ENCODE results near the gene DACH1. TPM values are rescaled to one million over a fixed set of nuclear protein-coding genes. Genes with fewer than 3 reads are reported as not detected.

DACH1 gene
- total RNA-seq, 2 donors from 2014 or later, result 0.14 to 0.17 TPM

DNA sequence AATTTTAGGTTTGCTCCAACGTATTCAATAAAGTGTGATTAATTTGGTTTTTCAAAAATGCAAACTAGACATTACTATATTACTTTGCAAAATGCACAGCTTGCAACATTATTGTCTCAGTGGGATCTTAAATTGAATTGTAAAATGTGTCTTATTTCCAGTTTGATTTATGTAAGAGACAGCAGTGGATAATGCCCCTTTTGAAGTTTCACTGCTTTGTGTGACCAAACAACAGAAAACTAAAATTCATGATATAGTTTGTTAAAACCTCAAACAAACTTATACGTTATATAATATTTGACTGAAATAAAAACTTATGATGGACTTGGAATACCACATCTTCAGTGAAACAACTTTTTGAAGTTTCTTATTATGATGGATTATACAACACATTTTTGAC is 279.8 kb downstream of the DACH1 start:
- no peaks in the 10 kb centered on the region for H3K36me3 Mint-ChIP-seq (ENCODE audit: insufficient read depth in 2 of 2)
- no peak overlapping the region for H3K27ac Mint-ChIP-seq
- no peaks in the 10 kb centered on the region for H3K4me1 Mint-ChIP-seq (ENCODE audit: low read depth)
- H3K27me3 Mint-ChIP-seq (ENCODE audit: low read depth), result no peaks in the 10 kb centered on the region
- DNase-seq (no peak), ATAC-seq (replicated peaks in 1 of 2) (no peak)
- H3K4me3 Mint-ChIP-seq, result no peak overlapping the region
- peaks cover 0 to 1% of the 10 kb centered on the region in 2 donors for H3K9me3 Mint-ChIP-seq

DNA sequence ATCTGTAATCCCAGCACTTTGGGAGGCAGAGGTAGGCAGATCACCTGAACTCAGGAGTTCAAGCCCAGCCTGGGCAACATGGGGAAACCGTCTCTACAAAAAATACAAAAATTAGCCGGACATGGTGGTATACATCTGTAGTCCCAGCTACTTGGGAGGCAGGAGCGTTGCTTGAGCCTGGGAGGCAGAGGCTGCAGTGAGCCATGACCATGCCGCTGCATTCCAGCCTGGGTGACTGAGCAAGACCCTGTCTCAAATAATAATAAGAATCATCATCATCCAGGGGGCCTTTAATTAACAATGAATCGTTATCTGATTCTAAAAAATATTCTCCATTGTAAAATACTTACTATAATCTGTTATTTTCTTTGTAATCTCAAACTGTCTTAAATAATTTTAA is 283.4 kb downstream of the DACH1 start:
- no peak overlapping the region for H3K4me3 Mint-ChIP-seq
- H3K27me3 Mint-ChIP-seq (ENCODE audit: low read depth), result no peaks in the 10 kb centered on the region
- H3K27ac Mint-ChIP-seq, result no peak overlapping the region
- H3K9me3 Mint-ChIP-seq, result peaks cover 0 to 2% of the 10 kb centered on the region in 2 donors
- ATAC-seq (replicated peaks in 1 of 2) (no peak), DNase-seq (no peak)
- no peaks in the 10 kb centered on the region for H3K4me1 Mint-ChIP-seq (ENCODE audit: low read depth)
- no peaks in the 10 kb centered on the region for H3K36me3 Mint-ChIP-seq (ENCODE audit: insufficient read depth in 2 of 2)

DNA sequence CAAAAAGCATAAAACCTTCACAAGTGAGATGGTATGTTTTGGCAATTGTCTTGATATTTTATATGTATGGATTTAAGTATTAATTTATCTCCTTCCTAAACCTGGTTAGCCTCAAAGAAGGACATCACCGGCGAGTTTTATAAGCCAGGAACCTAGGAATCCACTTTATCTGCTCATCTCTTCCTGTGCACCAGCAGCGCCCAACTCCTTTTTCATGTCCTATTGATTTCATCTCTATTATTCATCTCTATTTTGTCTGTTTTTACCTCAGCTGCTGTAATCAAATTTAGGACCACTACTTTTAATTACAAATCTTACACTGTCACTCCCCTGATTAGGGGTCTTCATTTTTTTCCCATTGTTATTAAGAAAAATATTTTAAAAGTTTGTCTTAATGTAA is 286.4 kb downstream of the DACH1 start:
- peaks cover 0 to 3% of the 10 kb centered on the region in 2 donors for H3K9me3 Mint-ChIP-seq
- no peak overlapping the region for H3K27ac Mint-ChIP-seq
- H3K36me3 Mint-ChIP-seq (ENCODE audit: insufficient read depth in 2 of 2), result no peaks in the 10 kb centered on the region
- H3K4me1 Mint-ChIP-seq (ENCODE audit: low read depth), result no peaks in the 10 kb centered on the region
- no peak overlapping the region for H3K4me3 Mint-ChIP-seq
- DNase-seq (no peak), ATAC-seq (replicated peaks in 1 of 2) (no peak)
- H3K27me3 Mint-ChIP-seq (ENCODE audit: low read depth), result no peaks in the 10 kb centered on the region

DNA sequence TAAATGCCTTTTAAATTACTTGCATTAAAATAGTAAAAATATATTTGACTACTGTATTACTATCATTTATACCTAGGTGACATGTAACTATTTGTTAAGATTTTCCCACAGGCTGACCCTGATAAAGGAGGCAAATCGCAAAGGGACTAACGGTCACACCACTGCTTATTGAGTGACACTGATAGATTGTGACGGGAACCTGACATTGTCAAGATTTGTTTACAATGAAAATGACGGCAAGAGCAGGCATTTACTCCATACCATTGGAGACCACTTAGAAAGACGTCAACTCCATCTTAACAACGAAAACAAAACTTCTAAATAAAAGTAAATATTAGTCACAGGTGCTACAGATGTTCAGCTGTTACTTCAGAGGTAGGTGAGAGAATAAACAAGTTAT is 289.0 kb downstream of the DACH1 start:
- H3K4me1 Mint-ChIP-seq (ENCODE audit: low read depth), result no peaks in the 10 kb centered on the region
- no peak overlapping the region for H3K4me3 Mint-ChIP-seq
- H3K9me3 Mint-ChIP-seq, result peaks cover 0 to 3% of the 10 kb centered on the region in 2 donors
- no peak for ATAC-seq (replicated peaks in 1 of 2)
- H3K27me3 Mint-ChIP-seq (ENCODE audit: low read depth), result no peaks in the 10 kb centered on the region
- no peak for DNase-seq
- no peak overlapping the region for H3K27ac Mint-ChIP-seq
- no peaks in the 10 kb centered on the region for H3K36me3 Mint-ChIP-seq (ENCODE audit: insufficient read depth in 2 of 2)

DNA sequence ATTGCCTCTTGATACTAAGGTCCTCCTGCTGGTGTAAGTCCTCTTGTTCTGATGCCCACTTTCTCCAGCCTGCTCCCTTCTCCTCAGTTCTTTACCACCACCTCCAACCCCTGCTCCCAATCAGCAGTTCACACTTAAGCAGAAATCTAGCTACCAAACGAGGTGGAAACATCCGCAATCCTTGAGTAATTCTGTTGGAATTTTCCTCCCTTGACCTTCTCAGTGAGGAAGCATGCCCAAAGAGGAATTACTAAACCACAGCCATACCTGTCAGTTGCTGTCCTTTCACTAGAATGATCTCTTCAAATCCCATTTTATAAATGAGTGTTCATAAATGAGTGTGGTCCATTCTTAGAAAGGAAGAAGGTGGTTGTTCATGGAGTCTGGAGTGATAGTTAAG is 289.9 kb downstream of the DACH1 start:
- Mint-ChIP-seq H3K4me1 (ENCODE audit: low read depth) (no peaks in the 10 kb centered on the region), H3K27ac (no peak overlapping the region), H3K36me3 (ENCODE audit: insufficient read depth in 2 of 2) (no peaks in the 10 kb centered on the region), H3K9me3 (peaks cover 0 to 3% of the 10 kb centered on the region in 2 donors), H3K4me3 (no peak overlapping the region), H3K27me3 (ENCODE audit: low read depth) (no peaks in the 10 kb centered on the region)
- DNase-seq, result no peak
- no peak for ATAC-seq (replicated peaks in 1 of 2)

DNA sequence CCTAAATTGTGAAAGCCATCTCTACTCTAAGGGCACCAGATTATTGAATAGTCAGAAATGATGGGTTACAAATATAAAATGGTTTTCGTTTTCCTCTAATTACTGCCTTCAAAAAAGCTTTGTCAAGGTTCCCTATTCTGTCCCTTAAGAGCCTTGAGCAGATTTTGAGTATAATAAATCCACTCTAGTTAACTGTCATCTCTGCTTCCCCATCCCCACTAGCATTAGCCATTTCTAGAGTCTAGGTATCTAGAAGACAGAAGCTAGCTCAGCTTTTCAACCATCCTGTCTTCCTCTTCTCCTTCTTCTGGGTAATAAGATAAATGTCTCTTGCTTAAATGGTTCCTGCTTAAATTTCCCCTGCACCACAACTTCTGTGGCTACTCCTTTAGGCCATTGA is 290.4 kb downstream of the DACH1 start:
- no peaks in the 10 kb centered on the region for H3K27me3 Mint-ChIP-seq (ENCODE audit: low read depth)
- no peak overlapping the region for H3K4me3 Mint-ChIP-seq
- DNase-seq (no peak), ATAC-seq (replicated peaks in 1 of 2) (no peak)
- no peak overlapping the region for H3K27ac Mint-ChIP-seq
- no peaks in the 10 kb centered on the region for H3K4me1 Mint-ChIP-seq (ENCODE audit: low read depth)
- peaks cover 0 to 2% of the 10 kb centered on the region in 2 donors for H3K9me3 Mint-ChIP-seq
- H3K36me3 Mint-ChIP-seq (ENCODE audit: insufficient read depth in 2 of 2), result no peaks in the 10 kb centered on the region

DNA sequence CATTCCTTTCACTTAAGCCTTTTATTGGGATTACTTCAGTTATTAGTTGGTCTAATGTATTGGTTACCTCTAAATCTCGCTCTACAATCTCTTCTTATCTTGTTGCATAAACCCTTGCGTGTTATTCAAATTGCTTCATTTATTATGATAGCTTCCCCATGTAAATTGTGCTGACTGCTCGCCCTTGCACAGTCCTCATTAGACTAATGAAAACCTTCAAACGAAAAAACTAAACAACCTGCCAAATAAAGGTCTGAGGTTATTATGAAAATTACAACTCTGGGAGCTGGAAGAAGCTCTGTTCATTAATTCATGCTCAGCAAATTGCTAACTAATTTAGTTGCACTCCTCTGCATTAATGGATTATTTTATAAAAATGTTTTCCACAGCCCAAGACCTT is 320.1 kb downstream of the DACH1 start:
- no peak for DNase-seq
- no peak overlapping the region for H3K27ac Mint-ChIP-seq
- H3K36me3 Mint-ChIP-seq (ENCODE audit: insufficient read depth in 2 of 2), result no peaks in the 10 kb centered on the region
- H3K9me3 Mint-ChIP-seq, result no peaks in the 10 kb centered on the region
- ATAC-seq (replicated peaks in 1 of 2), result no peak
- H3K27me3 Mint-ChIP-seq (ENCODE audit: low read depth), result no peaks in the 10 kb centered on the region
- no peaks in the 10 kb centered on the region for H3K4me1 Mint-ChIP-seq (ENCODE audit: low read depth)
- no peak overlapping the region for H3K4me3 Mint-ChIP-seq

DNA sequence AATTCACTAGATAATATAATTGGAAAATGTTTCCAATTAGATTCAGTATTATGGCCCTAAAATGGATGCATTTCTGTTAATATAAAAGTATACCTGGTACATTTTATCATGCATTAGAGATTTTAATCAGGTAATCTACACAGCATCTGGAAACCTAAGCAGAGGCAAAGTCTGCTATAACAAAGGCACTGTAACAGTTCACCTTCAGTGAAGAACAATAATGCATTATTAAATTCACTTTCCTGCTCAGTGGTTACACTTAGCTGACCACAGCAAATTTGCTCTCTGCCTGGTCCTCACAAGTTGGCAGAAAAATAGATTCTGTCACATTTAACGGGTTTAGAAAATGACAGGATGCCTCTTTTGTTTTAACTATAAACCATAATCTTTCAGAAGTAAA is 326.9 kb downstream of the DACH1 start:
- DNase-seq (no peak), ATAC-seq (replicated peaks in 1 of 2) (no peak)
- H3K4me3 Mint-ChIP-seq, result no peak overlapping the region
- H3K4me1 Mint-ChIP-seq (ENCODE audit: low read depth), result no peaks in the 10 kb centered on the region
- H3K27me3 Mint-ChIP-seq (ENCODE audit: low read depth), result no peaks in the 10 kb centered on the region
- peaks cover 0 to 3% of the 10 kb centered on the region in 2 donors for H3K9me3 Mint-ChIP-seq
- no peak overlapping the region for H3K27ac Mint-ChIP-seq
- no peaks in the 10 kb centered on the region for H3K36me3 Mint-ChIP-seq (ENCODE audit: insufficient read depth in 2 of 2)

DNA sequence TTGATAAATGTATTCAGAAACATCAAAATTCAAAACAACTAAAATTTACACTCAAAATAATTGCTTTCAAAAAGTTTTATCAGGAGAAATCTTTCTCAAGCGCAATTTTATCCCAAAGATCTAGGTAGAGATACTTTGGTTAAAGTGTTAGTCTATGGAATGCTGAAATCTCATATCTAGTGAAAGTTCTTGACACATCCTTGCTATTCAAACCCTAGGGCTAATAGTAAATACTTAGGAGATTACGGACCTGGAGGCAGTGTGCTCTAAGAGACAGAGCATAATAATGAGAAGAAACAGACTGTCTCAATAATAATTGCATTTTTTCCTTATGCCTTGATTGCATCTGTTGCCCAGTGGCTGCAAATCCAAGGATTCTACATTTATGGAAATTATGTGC is 330.8 kb downstream of the DACH1 start:
- Mint-ChIP-seq H3K4me1 (ENCODE audit: low read depth) (no peaks in the 10 kb centered on the region), H3K4me3 (no peak overlapping the region), H3K36me3 (ENCODE audit: insufficient read depth in 2 of 2) (no peaks in the 10 kb centered on the region), H3K27ac (no peak overlapping the region), H3K9me3 (peaks cover 0 to 3% of the 10 kb centered on the region in 2 donors), H3K27me3 (ENCODE audit: low read depth) (no peaks in the 10 kb centered on the region)
- no peak for ATAC-seq (replicated peaks in 1 of 2)
- DNase-seq, result no peak

DNA sequence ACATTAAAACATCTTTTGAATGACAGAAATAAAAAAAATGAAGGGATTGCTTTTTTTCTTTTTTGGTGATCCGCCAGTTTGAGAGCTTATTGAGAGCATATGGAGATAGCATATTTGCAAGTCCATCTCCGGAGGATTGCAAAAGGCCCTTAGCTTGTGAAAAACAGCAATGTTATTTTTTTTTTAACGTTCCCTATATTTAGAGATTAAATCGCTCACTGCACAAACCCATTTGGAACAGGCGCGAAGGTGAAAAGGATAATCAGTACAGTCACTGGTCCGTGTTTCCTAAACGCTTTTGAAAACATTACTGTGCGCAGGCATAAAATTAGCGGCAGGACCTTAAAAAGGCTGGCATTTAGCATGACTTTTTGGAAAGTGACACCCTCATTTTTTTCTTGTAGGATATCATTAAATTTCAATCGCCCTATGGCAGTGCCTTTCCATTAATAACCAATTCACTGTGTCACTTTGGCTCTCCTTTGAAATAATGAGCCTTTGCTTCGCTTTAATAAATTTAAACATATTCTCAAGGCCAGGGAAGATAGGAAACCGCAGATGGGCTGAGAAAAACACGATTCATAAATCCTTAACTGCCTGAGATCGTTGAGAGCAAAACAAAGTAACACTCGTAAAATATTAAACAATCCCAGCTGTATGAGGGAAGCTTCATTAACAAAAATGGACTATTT is 342.2 kb downstream of the DACH1 start:
- H3K4me1 Mint-ChIP-seq (ENCODE audit: low read depth), result no peaks in the 10 kb centered on the region
- no peak overlapping the region for H3K4me3 Mint-ChIP-seq
- H3K27me3 Mint-ChIP-seq (ENCODE audit: low read depth), result no peaks in the 10 kb centered on the region
- ATAC-seq (replicated peaks in 1 of 2), result no peak
- H3K27ac Mint-ChIP-seq, result no peak overlapping the region
- no peaks in the 10 kb centered on the region for H3K36me3 Mint-ChIP-seq (ENCODE audit: insufficient read depth in 2 of 2)
- DNase-seq, result no peak
- no peaks in the 10 kb centered on the region for H3K9me3 Mint-ChIP-seq

DNA sequence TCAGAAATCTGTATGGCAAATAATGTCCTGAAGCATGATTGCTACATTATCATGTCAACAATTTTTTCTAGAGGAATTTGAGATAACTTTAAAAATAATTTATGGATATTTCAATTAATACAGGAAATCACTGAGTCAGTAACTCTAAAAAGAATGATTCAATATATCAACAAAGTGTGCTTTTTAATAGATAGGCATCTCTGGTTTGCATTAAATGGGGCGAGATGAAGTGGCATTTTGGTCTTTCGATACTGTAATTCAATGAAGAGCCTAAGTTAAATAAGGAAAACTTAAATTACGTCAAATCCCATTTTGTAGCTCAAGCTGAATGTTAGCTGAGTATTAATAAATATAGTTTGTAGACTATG is 342.8 kb downstream of the DACH1 start:
- Mint-ChIP-seq H3K4me1 (ENCODE audit: low read depth) (no peaks in the 10 kb centered on the region), H3K9me3 (no peaks in the 10 kb centered on the region), H3K4me3 (no peak overlapping the region), H3K27me3 (ENCODE audit: low read depth) (no peaks in the 10 kb centered on the region), H3K36me3 (ENCODE audit: insufficient read depth in 2 of 2) (no peaks in the 10 kb centered on the region), H3K27ac (no peak overlapping the region)
- ATAC-seq (replicated peaks in 1 of 2) (no peak), DNase-seq (no peak)

DNA sequence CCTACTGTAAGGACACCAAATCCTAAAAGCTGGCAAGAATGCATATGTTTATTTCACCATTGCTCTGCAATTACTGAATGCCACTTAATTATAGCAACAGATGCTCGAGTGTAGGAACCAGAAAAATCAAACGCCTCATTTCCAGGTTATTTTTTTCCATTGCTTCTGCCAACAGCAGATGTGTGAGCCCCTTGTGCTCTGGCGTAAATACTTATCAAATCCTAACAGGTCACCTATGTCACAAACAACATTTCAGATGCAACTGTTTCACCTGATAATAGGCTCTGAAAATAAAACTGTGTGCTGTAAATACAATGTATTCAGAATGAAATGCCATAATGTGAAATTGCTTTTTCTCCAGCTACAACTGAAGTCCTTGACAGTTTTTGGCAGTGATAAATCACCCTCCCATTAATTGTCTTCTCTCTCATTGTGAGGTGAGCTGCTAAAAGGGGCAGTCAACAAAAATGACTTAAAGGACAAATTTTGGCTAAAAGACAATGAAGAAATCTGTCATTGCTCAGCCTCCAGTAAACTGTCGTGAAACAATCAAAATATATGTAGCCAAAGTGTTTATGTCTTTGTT is 344.0 kb downstream of the DACH1 start:
- no peaks in the 10 kb centered on the region for H3K27me3 Mint-ChIP-seq (ENCODE audit: low read depth)
- ATAC-seq (replicated peaks in 1 of 2), result no peak
- H3K4me1 Mint-ChIP-seq (ENCODE audit: low read depth), result no peaks in the 10 kb centered on the region
- peaks cover 0 to 1% of the 10 kb centered on the region in 2 donors for H3K9me3 Mint-ChIP-seq
- no peaks in the 10 kb centered on the region for H3K36me3 Mint-ChIP-seq (ENCODE audit: insufficient read depth in 2 of 2)
- no peak overlapping the region for H3K4me3 Mint-ChIP-seq
- DNase-seq, result no peak
- no peak overlapping the region for H3K27ac Mint-ChIP-seq

DNA sequence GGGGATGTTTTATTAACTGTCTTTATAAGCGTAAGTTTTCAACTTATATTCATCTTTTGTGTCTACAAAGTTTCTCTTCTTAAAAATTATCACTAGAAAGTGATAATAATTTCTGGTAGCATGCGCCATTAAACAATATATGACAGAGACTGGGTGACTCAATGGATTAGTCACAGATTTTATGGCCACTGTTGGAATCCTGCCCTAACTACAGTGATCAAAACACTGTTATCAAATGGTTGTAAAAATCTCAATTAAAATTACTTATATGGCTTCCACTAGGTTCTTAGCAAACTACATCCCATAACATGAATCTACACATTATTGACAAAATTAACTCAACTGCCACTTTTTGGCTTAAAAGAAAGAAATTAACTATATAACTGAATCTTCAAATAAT is 350.0 kb downstream of the DACH1 start:
- Mint-ChIP-seq H3K4me3 (no peak overlapping the region), H3K4me1 (ENCODE audit: low read depth) (no peaks in the 10 kb centered on the region), H3K9me3 (peaks cover 0 to 2% of the 10 kb centered on the region in 2 donors), H3K27me3 (ENCODE audit: low read depth) (no peaks in the 10 kb centered on the region), H3K27ac (no peak overlapping the region), H3K36me3 (ENCODE audit: insufficient read depth in 2 of 2) (no peaks in the 10 kb centered on the region)
- DNase-seq (no peak), ATAC-seq (replicated peaks in 1 of 2) (no peak)

DNA sequence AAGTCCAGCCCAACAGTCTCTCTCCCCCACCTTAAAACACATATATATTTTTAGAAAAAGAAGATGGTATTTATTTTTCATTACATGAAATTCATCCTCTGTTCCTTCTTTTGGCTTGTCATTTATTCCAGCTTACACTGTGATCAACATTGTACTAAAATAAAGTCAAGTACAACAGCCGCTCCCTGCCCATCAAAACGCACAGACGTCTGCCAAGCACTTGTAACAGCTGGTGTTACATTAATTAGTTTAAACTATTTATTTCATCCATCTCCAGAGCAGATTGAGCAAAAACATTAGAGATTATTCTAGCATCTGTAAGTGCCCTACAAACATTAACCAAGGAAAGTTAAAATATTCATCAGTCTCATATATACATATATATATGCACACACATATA is 350.5 kb downstream of the DACH1 start:
- peaks cover 0 to 2% of the 10 kb centered on the region in 2 donors for H3K9me3 Mint-ChIP-seq
- no peak for ATAC-seq (replicated peaks in 1 of 2)
- DNase-seq, result no peak
- H3K36me3 Mint-ChIP-seq (ENCODE audit: insufficient read depth in 2 of 2), result no peaks in the 10 kb centered on the region
- H3K4me1 Mint-ChIP-seq (ENCODE audit: low read depth), result no peaks in the 10 kb centered on the region
- no peaks in the 10 kb centered on the region for H3K27me3 Mint-ChIP-seq (ENCODE audit: low read depth)
- no peak overlapping the region for H3K27ac Mint-ChIP-seq
- H3K4me3 Mint-ChIP-seq, result no peak overlapping the region

Data from activated T-cell treated with anti-CD3 and anti-CD28 coated beads, Interleukin-2, amount 50 U/mL, for 72 hours (primary cell).